ENCODE results near the gene B4GAT1. TPM values are rescaled to one million over a fixed set of nuclear protein-coding genes. Genes with fewer than 3 reads are reported as not detected.
"Not testable (repeated sequence)": the region's sequence is repeated elsewhere in the genome, so short reads cannot be mapped to it uniquely, and the experiment has no call there.

The B4GAT1 gene
- total and polyA plus RNA-seq, 3 donors from 2014 or later = 23.2 to 45.1 (median 28.2) TPM

DNA sequence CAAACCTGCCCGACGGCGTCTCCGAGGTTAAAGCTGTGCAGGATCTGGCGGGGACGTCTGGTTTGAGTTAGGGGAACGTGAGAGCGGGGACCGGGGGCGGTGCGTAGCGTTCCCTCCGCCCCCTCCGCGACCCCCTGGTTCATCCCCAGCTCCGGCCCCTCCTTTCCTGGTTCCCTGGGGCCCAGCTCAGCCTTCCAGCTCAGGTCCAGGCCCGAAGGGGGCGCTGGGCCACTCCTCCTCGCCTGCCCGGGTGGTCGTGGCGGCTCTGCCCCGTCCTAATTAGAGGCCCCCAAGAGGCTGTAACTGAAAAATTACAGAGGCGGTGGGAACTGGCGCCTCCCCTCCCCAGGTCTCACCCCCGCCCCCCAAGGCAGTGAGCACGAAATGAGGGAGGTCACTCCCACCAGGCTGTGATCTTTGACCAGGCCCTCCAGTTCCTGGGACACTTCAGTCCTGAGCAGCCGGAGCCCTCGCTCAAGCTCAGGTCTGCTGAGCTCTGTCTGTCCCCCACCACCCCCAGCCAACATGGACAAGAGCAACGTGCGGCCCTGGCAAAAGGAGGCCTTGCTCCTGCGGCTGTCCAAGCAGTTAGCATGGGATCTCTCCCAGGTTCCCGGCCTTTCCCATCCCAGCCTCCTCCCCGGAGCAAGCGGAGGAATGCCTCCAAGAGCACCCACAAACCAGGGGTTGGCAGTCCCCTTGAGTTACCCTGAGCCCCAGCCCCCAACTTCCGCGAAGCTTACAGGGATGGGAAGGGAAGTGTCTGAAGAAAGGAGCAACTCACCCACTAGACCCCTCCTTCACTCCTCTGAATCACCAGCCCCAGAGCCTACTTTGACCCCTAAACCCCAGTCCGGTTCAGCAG lies 33.9 kb downstream of the B4GAT1 start:
- Histone ChIP-seq H3K27me3 (no peaks in the 10 kb centered on the region), H3K36me3 (ENCODE audit: low read depth, missing control alignments) (no peaks in the 10 kb centered on the region), H3K4me1 (peaks cover 21% of the 10 kb centered on the region), H3K27ac (peak overlapping the region; percentile 40 to 79), H3K4me3 (peak overlapping the region; percentile 39 to 53), H3K9me3 (no peaks in the 10 kb centered on the region)
- TF ChIP-seq POLR2A (IDR thresholded peaks at IDR 0.05) = no peak
- TF ChIP-seq, protein P1, sequence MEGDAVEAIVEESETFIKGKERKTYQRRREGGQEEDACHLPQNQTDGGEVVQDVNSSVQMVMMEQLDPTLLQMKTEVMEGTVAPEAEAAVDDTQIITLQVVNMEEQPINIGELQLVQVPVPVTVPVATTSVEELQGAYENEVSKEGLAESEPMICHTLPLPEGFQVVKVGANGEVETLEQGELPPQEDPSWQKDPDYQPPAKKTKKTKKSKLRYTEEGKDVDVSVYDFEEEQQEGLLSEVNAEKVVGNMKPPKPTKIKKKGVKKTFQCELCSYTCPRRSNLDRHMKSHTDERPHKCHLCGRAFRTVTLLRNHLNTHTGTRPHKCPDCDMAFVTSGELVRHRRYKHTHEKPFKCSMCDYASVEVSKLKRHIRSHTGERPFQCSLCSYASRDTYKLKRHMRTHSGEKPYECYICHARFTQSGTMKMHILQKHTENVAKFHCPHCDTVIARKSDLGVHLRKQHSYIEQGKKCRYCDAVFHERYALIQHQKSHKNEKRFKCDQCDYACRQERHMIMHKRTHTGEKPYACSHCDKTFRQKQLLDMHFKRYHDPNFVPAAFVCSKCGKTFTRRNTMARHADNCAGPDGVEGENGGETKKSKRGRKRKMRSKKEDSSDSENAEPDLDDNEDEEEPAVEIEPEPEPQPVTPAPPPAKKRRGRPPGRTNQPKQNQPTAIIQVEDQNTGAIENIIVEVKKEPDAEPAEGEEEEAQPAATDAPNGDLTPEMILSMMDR (IDR thresholded peaks at IDR 0.05) = no peak
- DNase-seq = no peak
- intact Hi-C loops (cut with DNase I; ENCODE audit: low total_unique reads) = no loop called here
- WGBS, 2 donors = 17 to 21% methylated on average over 27 to 38 of the region's 38 CpGs

DNA sequence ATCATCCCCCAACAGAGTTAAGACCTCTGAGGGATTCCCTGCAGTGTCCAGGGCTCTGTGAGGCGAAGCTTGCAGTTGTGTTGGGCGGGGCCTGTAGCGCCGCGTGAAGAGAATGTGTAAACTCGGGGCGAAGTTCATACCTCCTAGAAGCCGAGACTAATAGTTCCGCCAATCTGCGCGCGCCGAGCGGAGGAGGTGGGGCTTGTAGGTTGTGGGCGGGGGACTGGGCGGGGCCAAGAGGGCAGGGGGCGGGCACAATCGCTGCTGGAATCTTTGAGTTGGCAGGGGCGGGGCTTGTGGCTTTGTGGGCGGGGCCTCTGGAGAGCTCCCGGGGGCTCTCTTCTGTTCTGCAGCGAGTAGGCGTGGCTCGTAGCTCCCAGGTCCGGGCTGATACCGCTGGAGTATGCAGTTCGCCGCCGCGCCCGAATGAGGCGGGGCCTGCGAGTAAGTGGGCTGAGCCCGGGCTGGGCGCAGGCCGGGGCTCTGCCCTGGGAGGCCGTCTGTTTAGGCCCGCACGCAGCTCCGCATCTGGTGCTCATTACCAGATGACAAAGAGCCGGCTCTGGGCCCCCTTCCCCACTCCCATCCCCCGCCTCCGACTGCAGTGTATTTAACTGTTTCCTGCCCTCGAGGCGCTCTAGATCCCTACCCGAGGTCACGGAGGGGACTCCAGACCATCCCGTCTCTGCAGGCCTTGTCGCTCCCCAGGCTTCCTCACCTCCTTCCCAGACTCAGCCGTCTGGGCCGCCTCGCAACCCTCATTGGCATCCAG lies 34.7 kb downstream of the B4GAT1 start:
- Histone ChIP-seq H3K9me3 (no peaks in the 10 kb centered on the region), H3K36me3 (ENCODE audit: low read depth, missing control alignments) (no peaks in the 10 kb centered on the region), H3K27me3 (no peaks in the 10 kb centered on the region), H3K4me1 (peaks cover 17% of the 10 kb centered on the region), H3K27ac (peak overlapping the region; percentile 65 to 79), H3K4me3 (peak overlapping the region; percentile 39 to 53)
- TF ChIP-seq POLR2A (IDR thresholded peaks at IDR 0.05) = no peak
- TF ChIP-seq, protein P1 (IDR thresholded peaks at IDR 0.05) = no peak
- DNase-seq = peak; percentile 98
- WGBS, 2 donors = 2 to 3% methylated on average over 37 to 52 of the region's 52 CpGs
- intact Hi-C loops (cut with DNase I; ENCODE audit: low total_unique reads) = no loop called here

DNA sequence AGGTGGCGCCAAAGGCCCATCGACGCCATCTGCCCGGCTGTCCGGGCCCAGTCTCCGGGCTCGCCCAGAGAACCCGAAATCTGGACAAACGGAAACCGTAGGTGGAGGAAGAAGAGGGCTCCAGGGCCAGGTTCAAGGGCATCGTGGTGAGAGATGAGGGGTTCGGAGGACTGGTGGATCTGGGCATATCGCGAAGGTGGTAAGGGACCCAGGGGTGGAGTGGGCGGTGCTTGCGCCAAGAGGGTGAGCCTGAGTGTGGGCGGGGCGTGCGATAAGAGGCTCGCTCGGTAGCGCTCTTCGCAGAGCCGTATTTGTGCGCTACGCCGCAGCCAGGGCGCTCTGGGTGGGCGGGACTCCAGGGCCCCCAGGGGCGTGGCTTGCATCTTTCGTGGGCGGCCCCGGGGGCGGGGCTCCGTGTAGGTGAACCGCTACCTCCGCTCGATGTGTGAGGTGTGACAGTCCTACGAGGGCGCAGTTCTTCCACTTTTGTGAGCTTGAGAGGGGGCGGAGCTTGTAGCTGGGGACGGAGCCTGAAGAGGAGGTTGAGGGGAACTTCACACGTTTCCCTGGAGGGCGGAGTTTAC lies 35.4 kb downstream of the B4GAT1 start:
- 0 to 1% methylated on average over 28 to 38 of the region's 44 CpGs for WGBS, 2 donors
- H3K36me3 ChIP-seq (ENCODE audit: low read depth, missing control alignments) = no peaks in the 10 kb centered on the region
- H3K27ac ChIP-seq = peak overlapping the region; percentile 65 to 79
- intact Hi-C loops (cut with DNase I; ENCODE audit: low total_unique reads) = no loop called here
- H3K27me3 ChIP-seq = no peaks in the 10 kb centered on the region
- H3K4me1 ChIP-seq = peaks cover 11% of the 10 kb centered on the region
- H3K9me3 ChIP-seq = no peaks in the 10 kb centered on the region
- DNase-seq = peak; percentile 95
- H3K4me3 ChIP-seq = peak overlapping the region; percentile 39 to 53
- TF ChIP-seq POLR2A (IDR thresholded peaks at IDR 0.05) = peak; percentile 14
- TF ChIP-seq, protein P1 (IDR thresholded peaks at IDR 0.05) = peak in 1 of 3 experiments; percentile 70

DNA sequence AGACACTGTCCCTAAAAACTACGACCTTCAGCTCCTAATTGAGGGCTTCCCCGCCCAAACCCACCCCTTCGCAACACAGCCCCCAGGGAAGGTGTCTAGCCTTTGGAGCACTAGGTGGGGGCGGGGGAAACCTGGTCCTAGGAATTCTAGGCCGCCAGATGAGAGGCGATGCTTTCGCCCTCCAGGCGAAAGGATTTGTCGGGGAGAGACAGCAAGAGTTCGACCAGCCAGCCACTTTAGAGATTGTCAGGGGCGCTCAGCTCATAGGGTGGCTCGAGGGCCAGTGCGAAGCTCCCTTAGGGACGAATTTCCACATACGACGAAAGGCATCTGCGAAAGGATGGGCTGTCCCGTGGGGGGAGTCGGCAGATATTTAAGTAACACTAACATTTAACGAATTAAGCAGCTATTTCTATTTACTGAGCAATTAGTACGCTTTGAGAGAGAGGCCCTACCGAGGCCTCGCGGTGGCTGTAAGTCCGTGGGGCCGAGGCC lies 35.9 kb downstream of the B4GAT1 start:
- Histone ChIP-seq H3K9me3 (no peaks in the 10 kb centered on the region), H3K4me1 (peaks cover 11% of the 10 kb centered on the region), H3K27me3 (no peaks in the 10 kb centered on the region), H3K27ac (peak overlapping the region; percentile 65 to 79), H3K36me3 (ENCODE audit: low read depth, missing control alignments) (no peaks in the 10 kb centered on the region), H3K4me3 (peak overlapping the region; percentile 39 to 53)
- WGBS, 2 donors = 16 to 23% methylated on average over 17 to 26 of the region's 26 CpGs
- intact Hi-C loops (cut with DNase I; ENCODE audit: low total_unique reads) = no loop called here
- no peak for DNase-seq
- no peak for TF ChIP-seq POLR2A (IDR thresholded peaks at IDR 0.05)
- TF ChIP-seq, protein P1 (IDR thresholded peaks at IDR 0.05) = peak in 2 of 3 experiments; percentile 54 to 79

DNA sequence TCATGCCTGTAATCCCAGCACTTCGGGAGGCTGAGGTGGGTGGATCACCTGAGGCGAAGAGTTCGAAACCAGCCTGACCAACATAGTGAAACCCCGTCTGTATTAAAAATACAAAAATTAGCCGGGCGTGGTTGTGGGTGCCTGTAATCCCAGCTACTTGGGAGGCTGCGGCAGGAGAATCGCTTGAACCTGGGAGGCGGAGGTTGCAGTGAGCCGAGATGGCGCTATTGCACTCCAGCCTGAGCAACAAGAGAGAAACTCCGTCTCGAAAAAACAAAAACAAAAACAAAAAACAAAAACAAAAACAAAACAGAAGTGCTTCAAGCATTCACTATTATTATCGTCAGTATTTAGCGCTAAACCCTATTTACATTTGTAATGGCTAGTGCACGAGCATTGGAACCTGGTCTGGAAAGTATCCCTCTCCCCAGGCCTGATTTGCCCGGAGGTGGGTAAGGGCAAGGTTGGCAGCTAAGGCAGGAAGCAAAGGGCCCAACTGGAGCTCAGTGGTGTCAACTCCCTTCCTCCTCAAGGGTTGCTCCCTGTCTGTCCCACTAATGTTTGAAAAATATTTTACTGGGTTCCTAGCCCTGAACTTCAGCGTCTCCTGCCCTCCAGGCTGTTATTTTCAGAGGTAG lies 36.5 kb downstream of the B4GAT1 start:
- H3K36me3 ChIP-seq (ENCODE audit: low read depth, missing control alignments); H3K27me3 ChIP-seq; intact Hi-C loops (cut with DNase I; ENCODE audit: low total_unique reads); H3K9me3 ChIP-seq; H3K4me3 ChIP-seq; DNase-seq; H3K27ac ChIP-seq: not testable (repeated sequence)
- 48 to 72% methylated on average over 18 of the region's 18 CpGs for WGBS, 2 donors
- H3K4me1 ChIP-seq = peaks cover 11% of the 10 kb centered on the region

All from testis (tissue), 3 donors.